Epithelial cell of esophagus (primary cell): ENCODE measurements around the gene PITX2.
"Not testable (repeated sequence)": the region's sequence is repeated elsewhere in the genome, so short reads cannot be mapped to it uniquely, and the experiment has no call there.

ENCODE experiments used
- DNase-seq: peaks from one replicate; pipeline ENCODE4 v3.0.0; 2010; ENCODE audit warnings: low read depth
- H3K4me3 ChIP-seq: 2 replicates; pipeline ENCODE4 v1.5.1; 2011; ENCODE audit warnings: mild to moderate bottlenecking, low read length, control low read depth
- CTCF ChIP-seq: IDR thresholded peaks from 2 replicates; pipeline ENCODE4 v1.5.1; 2011; ENCODE audit warnings: low read depth, mild to moderate bottlenecking, low read length, control low read depth, inconsistent platforms; ENCODE audit not compliant: insufficient read depth; ENCODE audit errors: missing control alignments

Gene PITX2

GRCh38 chr4:110602061-110602460 is 20.8 kb downstream of the PITX2 start:
- DNase-seq, result no peak
- no peak for TF ChIP-seq CTCF
- H3K4me3 ChIP-seq, result no peak overlapping the region

GRCh38 chr4:110597582-110597981 is 25.3 kb downstream of the PITX2 start:
- no peak for TF ChIP-seq CTCF
- no peak overlapping the region for H3K4me3 ChIP-seq
- no peak for DNase-seq

GRCh38 chr4:110596431-110596830 is 26.4 kb downstream of the PITX2 start:
- TF ChIP-seq CTCF, result no peak
- no peak overlapping the region for H3K4me3 ChIP-seq
- DNase-seq, result no peak

GRCh38 chr4:110595583-110595982 is 27.3 kb downstream of the PITX2 start:
- no peak for DNase-seq
- no peak overlapping the region for H3K4me3 ChIP-seq
- no peak for TF ChIP-seq CTCF

- DNase-seq, result no peak
- no peak for TF ChIP-seq CTCF
- no peak overlapping the region for H3K4me3 ChIP-seq
Measured at GRCh38 chr4:110589297-110589696, 33.6 kb downstream of the PITX2 start.

- H3K4me3 ChIP-seq, result no peak overlapping the region
- TF ChIP-seq CTCF, result no peak
- DNase-seq, result no peak
Measured at GRCh38 chr4:110587666-110588285, 35.1 kb downstream of the PITX2 start.

- no peak overlapping the region for H3K4me3 ChIP-seq
- peak; percentile 70 for DNase-seq
- TF ChIP-seq CTCF, result peak; percentile 66
Measured at GRCh38 chr4:110586131-110586850, 36.6 kb downstream of the PITX2 start.

- not testable (repeated sequence) for DNase-seq, H3K4me3 ChIP-seq
Measured at GRCh38 chr4:110576696-110577095, 46.2 kb downstream of the PITX2 start.
